Bronchial epithelial cell (primary cell): ENCODE measurements around the gene MYBPHL. TPM values are rescaled to one million over a fixed set of nuclear protein-coding genes. Genes with fewer than 3 reads are reported as not detected.
A peak's percentile ranks its signal among the peaks of the same experiment; 100 is the strongest.

Source experiments
- DNase-seq: peaks from one replicate; pipeline ENCODE4 v3.0.0-alpha.2; 2010; ENCODE audit warnings: low read depth
- FAIRE-seq: peaks from 2 replicates; lab custom pipeline; 2011; peaks lifted over from hg19 to GRCh38; lab: Jason Lieb, UNC
- H3K27me3 ChIP-seq: 2 replicates; pipeline ENCODE4 v1.5.1; 2011; ENCODE audit warnings: low read length; ENCODE audit not compliant: control insufficient read depth, insufficient read depth
- H3K36me3 ChIP-seq: 2 replicates; pipeline ENCODE4 v1.5.1; 2011; ENCODE audit warnings: low read length; ENCODE audit not compliant: control insufficient read depth, insufficient read depth
- H3K4me3 ChIP-seq: 2 replicates; pipeline ENCODE4 v1.5.1; 2011; ENCODE audit warnings: mild to moderate bottlenecking, low read depth, low read length, control low read depth
- CTCF ChIP-seq: IDR thresholded peaks from 2 replicates; pipeline ENCODE4 v1.5.1; 2011; ENCODE audit warnings: mild to moderate bottlenecking, moderate library complexity, low read length, control low read depth, inconsistent platforms; ENCODE audit not compliant: insufficient read depth, severe bottlenecking
- total RNA-seq: library from RNA; depleted of rRNA; stranded (reverse); fragments of >200 nt; gene quantifications from 2 replicates; pipeline ENCODE4 v1.2.1, GENCODE V29; 2014

MYBPHL gene
- total RNA-seq, 1 donor from 2014 or later: 0.26 TPM

- FAIRE-seq (no peak), DNase-seq (no peak)
- Histone ChIP-seq H3K36me3 (peaks cover 13% of the 10 kb centered on the region), H3K27me3 (no peaks in the 10 kb centered on the region), H3K4me3 (no peak overlapping the region)
- no peak for TF ChIP-seq CTCF
Observed at GRCh38 chr1:109252167-109252892, 54.5 kb downstream of the MYBPHL start.

GRCh38 chr1:109251277-109252166 is 55.3 kb downstream of the MYBPHL start:
- peaks cover 13% of the 10 kb centered on the region for H3K36me3 ChIP-seq
- TF ChIP-seq CTCF: no peak
- H3K4me3 ChIP-seq: no peak overlapping the region
- no peaks in the 10 kb centered on the region for H3K27me3 ChIP-seq
- FAIRE-seq (no peak), DNase-seq (no peak)

GRCh38 chr1:109250454-109251276 is 56.1 kb downstream of the MYBPHL start:
- no peak for FAIRE-seq
- Histone ChIP-seq H3K4me3 (peak overlapping the region; percentile 48), H3K36me3 (peaks cover 13% of the 10 kb centered on the region), H3K27me3 (no peaks in the 10 kb centered on the region)
- TF ChIP-seq CTCF: no peak
- DNase-seq: no peak

GRCh38 chr1:109249654-109250401 is 57.0 kb downstream of the MYBPHL start:
- DNase-seq (no peak), FAIRE-seq (no peak)
- H3K27me3 ChIP-seq: no peaks in the 10 kb centered on the region
- peak overlapping the region; percentile 48 for H3K4me3 ChIP-seq
- no peak for TF ChIP-seq CTCF
- H3K36me3 ChIP-seq: peaks cover 11% of the 10 kb centered on the region
